Mucosa of descending colon (tissue), 3 donors: Measurements from ENCODE around the gene TOP1. TPM values are rescaled to one million over a fixed set of nuclear protein-coding genes. Genes with fewer than 3 reads are reported as not detected.

Source experiments
- ATAC-seq: fragments of 200-7000 bp; cut with Tn5 transposase; one replicate; pipeline ENCODE4 v1.9.1; 2020; ENCODE audit warnings: mild to moderate bottlenecking, moderate library complexity
- DNase-seq, 3 donors: peaks; one replicate each; pipeline ENCODE4 v3.0.0-alpha.2; 2020
- H3K36me3 ChIP-seq: fragments of 200-600 bp; one replicate; pipeline ENCODE4 v1.8.0; 2021; ENCODE audit warnings: low read depth, mild to moderate bottlenecking
- H3K4me1 ChIP-seq: fragments of 200-600 bp; one replicate; pipeline ENCODE4 v1.8.0; 2021; ENCODE audit warnings: low read depth, mild to moderate bottlenecking
- H3K4me3 ChIP-seq: fragments of 200-600 bp; one replicate; pipeline ENCODE4 v1.8.0; 2021; ENCODE audit warnings: mild to moderate bottlenecking
- H3K9me3 ChIP-seq: fragments of 200-600 bp; one replicate; pipeline ENCODE4 v1.8.0; 2021; ENCODE audit warnings: mild to moderate bottlenecking
- intact Hi-C, 2 donors: fragments of 100-400 bp; cut with DNase I in 1 of 2; cut with micrococcal nuclease in 1 of 2; formaldehyde crosslinking; loops; one replicate each; pipeline versions ENCODE4 v1.11.0 to v1.11.1; 2022; cut with DNase I, micrococcal nuclease
- total RNA-seq, 3 donors: library from RNA; stranded (reverse); fragmentation: NEBNext Ultra II Directional in 2 of 3; extraction: Animal tissue kit (Norgen Biotek cat#: 25700) in 2 of 3; gene quantifications; one replicate each; pipeline versions ENCODE4 v1.2.1 to v1.2.4, GENCODE V29; 2021 to 2023
- TF ChIP-seq, protein P1 (sequence below): fragments of 200-600 bp; IDR thresholded peaks from one replicate; pipeline ENCODE4 v1.8.0; 2022; ENCODE audit warnings: antibody characterized with exemption, mild to moderate bottlenecking
- donor health status: DM: no; HTN: no; CAD: no; lungs with moderate emphysema.
- donor health status: DM: no; HTN: no; CAD: no.
- donor health status: DM: no; HTN: yes; CAD: no.

The TOP1 gene
- total RNA-seq, 3 donors from 2014 or later = 51.8 to 60.0 (median 57.7) TPM

DNA sequence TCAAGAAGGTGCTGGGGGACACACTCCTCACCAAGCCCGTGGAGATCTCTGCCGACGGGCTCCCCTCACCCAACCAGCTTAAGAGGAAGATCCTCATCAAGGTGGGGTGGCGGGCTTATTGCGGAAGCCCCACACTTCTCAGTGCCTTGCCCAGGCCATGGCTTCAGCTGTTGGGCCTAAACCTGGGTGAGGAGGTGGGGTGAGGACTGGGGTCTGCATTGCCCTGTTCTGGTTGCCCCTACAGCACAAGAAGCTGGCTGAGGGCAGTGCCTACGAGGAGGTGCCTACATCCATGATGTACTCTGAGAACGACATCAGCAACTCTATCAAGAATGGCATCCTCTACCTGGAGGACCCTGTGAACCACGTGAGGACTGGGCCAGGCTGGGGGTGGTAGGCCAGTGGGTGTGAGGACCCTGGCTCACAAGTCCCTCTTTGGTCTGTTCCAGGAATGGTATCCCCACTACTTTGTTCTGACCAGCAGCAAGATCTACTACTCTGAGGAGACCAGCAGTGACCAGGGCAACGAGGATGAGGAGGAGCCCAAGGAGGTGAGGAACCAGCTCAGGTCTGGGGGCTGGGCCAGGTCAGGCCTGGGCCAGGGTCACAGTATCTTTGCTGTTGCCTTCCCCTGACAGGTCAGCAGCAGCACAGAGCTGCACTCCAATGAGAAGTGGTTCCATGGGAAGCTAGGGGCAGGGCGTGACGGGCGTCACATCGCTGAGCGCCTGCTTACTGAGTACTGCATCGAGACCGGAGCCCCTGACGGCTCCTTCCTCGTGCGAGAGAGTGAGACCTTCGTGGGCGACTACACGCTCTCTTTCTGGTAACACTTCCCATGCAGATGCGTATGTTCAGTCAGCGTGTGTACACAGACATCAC, 136.6 kb downstream of the TOP1 start:
- DNase-seq = no peak
- TF ChIP-seq, protein P1, sequence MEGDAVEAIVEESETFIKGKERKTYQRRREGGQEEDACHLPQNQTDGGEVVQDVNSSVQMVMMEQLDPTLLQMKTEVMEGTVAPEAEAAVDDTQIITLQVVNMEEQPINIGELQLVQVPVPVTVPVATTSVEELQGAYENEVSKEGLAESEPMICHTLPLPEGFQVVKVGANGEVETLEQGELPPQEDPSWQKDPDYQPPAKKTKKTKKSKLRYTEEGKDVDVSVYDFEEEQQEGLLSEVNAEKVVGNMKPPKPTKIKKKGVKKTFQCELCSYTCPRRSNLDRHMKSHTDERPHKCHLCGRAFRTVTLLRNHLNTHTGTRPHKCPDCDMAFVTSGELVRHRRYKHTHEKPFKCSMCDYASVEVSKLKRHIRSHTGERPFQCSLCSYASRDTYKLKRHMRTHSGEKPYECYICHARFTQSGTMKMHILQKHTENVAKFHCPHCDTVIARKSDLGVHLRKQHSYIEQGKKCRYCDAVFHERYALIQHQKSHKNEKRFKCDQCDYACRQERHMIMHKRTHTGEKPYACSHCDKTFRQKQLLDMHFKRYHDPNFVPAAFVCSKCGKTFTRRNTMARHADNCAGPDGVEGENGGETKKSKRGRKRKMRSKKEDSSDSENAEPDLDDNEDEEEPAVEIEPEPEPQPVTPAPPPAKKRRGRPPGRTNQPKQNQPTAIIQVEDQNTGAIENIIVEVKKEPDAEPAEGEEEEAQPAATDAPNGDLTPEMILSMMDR = no peak
- H3K36me3 ChIP-seq = peaks cover 16% of the 10 kb centered on the region

DNA sequence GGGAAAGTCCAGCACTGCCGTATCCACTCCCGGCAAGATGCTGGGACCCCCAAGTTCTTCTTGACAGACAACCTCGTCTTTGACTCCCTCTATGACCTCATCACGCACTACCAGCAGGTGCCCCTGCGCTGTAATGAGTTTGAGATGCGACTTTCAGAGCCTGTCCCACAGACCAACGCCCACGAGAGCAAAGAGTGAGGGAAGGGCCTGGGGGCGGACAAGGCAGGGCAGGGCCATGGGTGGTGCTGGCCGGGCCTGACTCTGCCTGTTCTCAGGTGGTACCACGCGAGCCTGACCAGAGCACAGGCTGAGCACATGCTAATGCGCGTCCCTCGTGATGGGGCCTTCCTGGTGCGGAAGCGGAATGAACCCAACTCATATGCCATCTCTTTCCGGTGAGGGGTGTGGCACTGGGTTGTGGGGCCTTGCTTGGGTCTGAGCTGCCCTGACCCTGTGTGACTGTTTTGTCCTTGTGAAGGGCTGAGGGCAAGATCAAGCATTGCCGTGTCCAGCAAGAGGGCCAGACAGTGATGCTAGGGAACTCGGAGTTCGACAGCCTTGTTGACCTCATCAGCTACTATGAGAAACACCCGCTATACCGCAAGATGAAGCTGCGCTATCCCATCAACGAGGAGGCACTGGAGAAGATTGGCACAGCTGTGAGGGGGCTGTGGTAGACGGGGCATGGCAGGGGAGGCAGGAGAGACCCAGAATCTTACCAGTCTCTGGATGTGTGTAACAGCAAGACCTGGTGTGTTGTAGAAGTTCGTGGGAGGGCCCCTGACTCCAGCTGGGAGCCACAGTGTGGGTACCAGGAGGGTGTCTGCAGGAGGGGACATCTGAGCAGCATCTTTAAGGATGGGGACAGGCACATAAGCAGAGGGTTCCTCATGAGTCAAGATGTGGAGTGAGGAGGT, 137.8 kb downstream of the TOP1 start:
- no peak for DNase-seq
- Histone ChIP-seq H3K36me3 (peaks cover 16% of the 10 kb centered on the region), H3K4me1 (no peaks in the 10 kb centered on the region), H3K9me3 (no peaks in the 10 kb centered on the region), H3K4me3 (no peak overlapping the region)
- no peak for ATAC-seq
- intact Hi-C loops = no loop called here
- TF ChIP-seq, protein P1 = no peak

More for the DNA sequence above, 136.6 kb downstream of the TOP1 start:
- Histone ChIP-seq H3K4me1 (no peaks in the 10 kb centered on the region), H3K4me3 (no peak overlapping the region), H3K9me3 (no peaks in the 10 kb centered on the region)
- intact Hi-C loops = no loop called here
- ATAC-seq = no peak

DNA sequence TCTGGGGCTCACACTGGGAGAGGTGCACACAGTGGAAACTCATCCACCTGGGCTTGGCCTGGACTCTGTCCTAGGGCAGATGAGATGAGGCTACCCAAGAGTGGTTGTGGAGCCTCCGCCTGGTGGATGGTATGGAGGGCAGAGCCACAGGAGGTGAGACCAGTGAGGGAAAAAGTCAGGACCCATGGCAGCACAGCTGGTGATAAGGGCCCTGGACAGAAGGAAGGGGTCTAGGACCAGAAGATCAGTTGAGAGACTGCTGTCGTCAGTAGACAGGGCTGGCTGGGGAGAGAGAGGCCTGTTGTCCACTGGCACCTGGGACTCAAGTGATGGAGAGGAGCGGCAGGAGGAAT, 138.5 kb downstream of the TOP1 start:
- intact Hi-C loops = no loop called here
- DNase-seq = no peak
- ATAC-seq = no peak
- Histone ChIP-seq H3K9me3 (no peaks in the 10 kb centered on the region), H3K4me1 (no peaks in the 10 kb centered on the region), H3K4me3 (no peak overlapping the region), H3K36me3 (peaks cover 16% of the 10 kb centered on the region)
- TF ChIP-seq, protein P1 = no peak

DNA sequence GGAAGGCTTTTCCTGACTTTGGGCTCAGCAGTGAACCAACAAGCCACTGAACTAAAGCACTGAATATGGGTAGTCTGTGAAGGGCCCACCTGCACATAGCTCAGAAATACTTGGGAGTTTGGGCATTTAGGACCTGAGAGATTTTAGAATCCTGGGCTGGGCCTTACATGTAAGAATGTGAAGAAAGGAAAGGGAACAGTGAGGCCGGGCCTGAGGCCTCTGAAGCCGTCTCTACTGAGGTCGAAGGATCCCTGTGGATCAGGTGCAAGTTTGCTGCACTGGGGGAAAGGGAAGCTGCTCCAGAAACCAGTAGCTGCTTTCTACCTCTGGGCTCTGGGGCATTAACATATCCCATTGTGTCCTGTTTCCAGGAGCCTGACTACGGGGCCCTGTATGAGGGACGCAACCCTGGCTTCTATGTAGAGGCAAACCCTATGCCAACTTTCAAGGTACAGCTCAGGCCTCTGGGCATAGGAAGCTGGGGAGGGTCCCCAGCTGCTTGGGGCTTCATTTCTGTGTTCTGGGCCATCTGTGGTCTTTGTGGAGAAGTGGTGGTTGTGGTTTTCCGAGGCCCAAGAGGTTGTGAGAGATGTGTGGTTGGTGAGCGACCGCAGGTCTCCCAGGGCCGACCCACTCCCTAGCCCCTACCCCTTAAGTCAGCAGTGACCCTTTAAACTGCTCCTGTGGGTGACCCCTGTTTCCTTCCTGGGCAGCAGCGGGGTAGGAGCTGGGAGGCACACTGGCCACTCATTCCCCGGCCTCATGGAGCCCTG, 139.0 kb downstream of the TOP1 start:
- DNase-seq (no peak), ATAC-seq (no peak)
- intact Hi-C loops = no loop called here
- H3K4me1 ChIP-seq = peaks cover 2% of the 10 kb centered on the region
- no peak overlapping the region for H3K4me3 ChIP-seq
- TF ChIP-seq, protein P1 = no peak
- no peaks in the 10 kb centered on the region for H3K9me3 ChIP-seq
- peaks cover 16% of the 10 kb centered on the region for H3K36me3 ChIP-seq
